HepG2 (cell line): Measurements from ENCODE around the gene PGAP3. TPM values are rescaled to one million over a fixed set of nuclear protein-coding genes. Genes with fewer than 3 reads are reported as not detected.
A peak's percentile ranks its signal among the peaks of the same experiment; 100 is the strongest.

Source experiments
- DR1 ChIP-seq: sonication (generic); formaldehyde crosslinking; IDR thresholded peaks from 2 replicates; pipeline ENCODE4 v1.8.0; 2021; ENCODE audit warnings: mild to moderate bottlenecking, missing genetic modification reagents, inconsistent platforms
- HOXA7 ChIP-seq: sonication (generic); formaldehyde crosslinking; IDR thresholded peaks from 2 replicates; pipeline ENCODE4 v1.8.1; 2022; ENCODE audit warnings: mild to moderate bottlenecking, missing genetic modification reagents, moderate library complexity
- PHF21A ChIP-seq: sonication (generic); formaldehyde crosslinking; IDR thresholded peaks from 2 replicates; pipeline ENCODE4 v1.5.0; 2020; ENCODE audit warnings: mild to moderate bottlenecking, missing genetic modification reagents
- SMAD3 ChIP-seq: sonication (generic); formaldehyde crosslinking; IDR thresholded peaks from 2 replicates; pipeline ENCODE4 v1.4.0; 2020; ENCODE audit warnings: missing genetic modification reagents
- ZKSCAN1 ChIP-seq: fragments of 150-350 bp; IDR thresholded peaks from 2 replicates; pipeline ENCODE4 v1.6.1; 2014; ENCODE audit warnings: low read length
- ZNF264 ChIP-seq: sonication (generic); formaldehyde crosslinking; IDR thresholded peaks from 2 replicates; pipeline ENCODE4 v1.4.0; 2020; ENCODE audit warnings: missing genetic modification reagents
- ZNF337 ChIP-seq: sonication (generic); formaldehyde crosslinking; IDR thresholded peaks from 2 replicates; pipeline ENCODE4 v1.5.1; 2020; ENCODE audit warnings: missing genetic modification reagents, low read depth, mild to moderate bottlenecking, borderline replicate concordance
- ZNF850 ChIP-seq: sonication (generic); formaldehyde crosslinking; conservative IDR thresholded peaks from 2 replicates; pipeline ENCODE4 v1.9.0; 2021; ENCODE audit warnings: mild to moderate bottlenecking, missing genetic modification reagents
- polyA plus RNA-seq, 8 experiments: library from polyadenylated mRNA; depleted of rRNA in 3 of 8; stranded (reverse) in 7 of 8; unstranded in 1 of 8; fragments of >200 nt; fragmentation: Illumina TruSeq in 4 of 8; extraction: Trizol in 4 of 8; gene quantifications; 2 replicates each; pipeline versions ENCODE4 v1.2.1 to v1.2.3, GENCODE V29; 2011 to 2016; ENCODE audit warnings: low read depth in 4 of 8, missing spikeins in 1 of 8, mixed read lengths in 1 of 8; ENCODE audit not compliant: insufficient read depth in 1 of 8
- total RNA-seq, 5 experiments: library from RNA; depleted of rRNA; stranded (reverse); fragments of >200 nt; fragmentation: Illumina TruSeq; extraction: Trizol; gene quantifications; 2 replicates each; pipeline ENCODE4 v1.2.3, GENCODE V29; 2016; ENCODE audit warnings: low read depth in 1 of 5
- TF ChIP-seq, protein P1 (sequence below): sonication (generic); formaldehyde crosslinking; IDR thresholded peaks from 2 replicates; pipeline ENCODE4 v1.4.0; 2020; ENCODE audit warnings: missing genetic modification reagents, borderline replicate concordance
- TF ChIP-seq, protein P2 (sequence below): sonication (generic); formaldehyde crosslinking; IDR thresholded peaks from 2 replicates; pipeline ENCODE4 v1.4.0; 2020; ENCODE audit warnings: missing genetic modification reagents, low read depth, mild to moderate bottlenecking, borderline replicate concordance
- TF ChIP-seq, protein P3 (sequence below): sonication (generic); formaldehyde crosslinking; IDR thresholded peaks from 2 replicates; pipeline ENCODE4 v1.5.0; 2020; ENCODE audit warnings: mild to moderate bottlenecking, missing genetic modification reagents

The PGAP3 gene
- total and polyA plus RNA-seq, 2 of the 13 experiments (the other 11 are each of a cell fraction or from before 2014, with no cell fraction given), result 11.9 to 14.6 TPM

DNA sequence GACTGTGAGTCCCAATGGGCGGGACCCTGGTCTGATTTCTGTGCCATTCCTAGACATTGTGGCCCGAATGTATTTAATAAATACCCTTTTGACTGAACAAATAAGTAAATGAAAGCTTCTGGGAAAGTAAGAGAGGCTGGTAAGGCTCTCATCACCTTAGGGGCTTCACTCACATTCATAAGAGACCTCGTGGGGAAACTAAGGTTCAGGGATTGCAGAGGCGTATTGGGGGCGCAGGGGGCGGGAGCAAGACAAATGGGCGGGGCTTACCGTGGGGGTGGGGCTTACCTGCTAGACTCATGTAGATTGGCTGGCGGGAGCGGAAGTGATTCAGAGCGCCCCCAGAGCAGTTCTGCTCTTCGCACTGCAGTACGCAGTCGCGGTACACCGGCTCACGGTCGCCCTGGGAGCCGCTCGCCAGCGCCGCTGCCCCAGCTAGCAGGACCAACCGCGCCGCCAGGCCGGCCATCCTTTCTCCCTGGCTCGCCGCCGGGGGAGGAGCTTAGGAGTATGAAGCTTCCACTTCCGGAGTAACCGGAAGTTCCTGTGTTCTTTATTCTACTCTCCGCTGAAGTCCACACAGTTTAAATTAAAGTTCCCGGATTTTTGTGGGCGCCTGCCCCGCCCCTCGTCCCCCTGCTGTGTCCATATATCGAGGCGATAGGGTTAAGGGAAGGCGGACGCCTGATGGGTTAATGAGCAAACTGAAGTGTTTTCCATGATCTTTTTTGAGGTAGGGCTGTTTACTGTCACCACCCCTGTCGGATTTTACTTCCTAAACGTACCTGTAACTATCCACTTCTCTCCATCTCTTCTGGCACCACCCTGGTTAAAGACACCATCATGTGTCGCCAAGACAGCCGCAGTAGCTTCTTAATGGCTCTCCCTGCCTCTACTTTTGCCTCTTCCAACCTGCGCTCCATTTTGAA, at the start of gene PGAP3 (continued):
- TF ChIP-seq, protein P1, sequence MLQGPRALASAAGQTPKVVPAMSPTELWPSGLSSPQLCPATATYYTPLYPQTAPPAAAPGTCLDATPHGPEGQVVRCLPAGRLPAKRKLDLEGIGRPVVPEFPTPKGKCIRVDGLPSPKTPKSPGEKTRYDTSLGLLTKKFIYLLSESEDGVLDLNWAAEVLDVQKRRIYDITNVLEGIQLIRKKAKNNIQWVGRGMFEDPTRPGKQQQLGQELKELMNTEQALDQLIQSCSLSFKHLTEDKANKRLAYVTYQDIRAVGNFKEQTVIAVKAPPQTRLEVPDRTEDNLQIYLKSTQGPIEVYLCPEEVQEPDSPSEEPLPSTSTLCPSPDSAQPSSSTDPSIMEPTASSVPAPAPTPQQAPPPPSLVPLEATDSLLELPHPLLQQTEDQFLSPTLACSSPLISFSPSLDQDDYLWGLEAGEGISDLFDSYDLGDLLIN, result peak; percentile 63; the same call in 1 of the 2 replicates
- TF ChIP-seq ZNF337 (CRISPR knock-in tag), result no peak; the same call in 1 of the 2 replicates
- TF ChIP-seq PHF21A (CRISPR knock-in tag), result peak; percentile 67
- no peak for TF ChIP-seq ZKSCAN1
- TF ChIP-seq, protein P2, sequence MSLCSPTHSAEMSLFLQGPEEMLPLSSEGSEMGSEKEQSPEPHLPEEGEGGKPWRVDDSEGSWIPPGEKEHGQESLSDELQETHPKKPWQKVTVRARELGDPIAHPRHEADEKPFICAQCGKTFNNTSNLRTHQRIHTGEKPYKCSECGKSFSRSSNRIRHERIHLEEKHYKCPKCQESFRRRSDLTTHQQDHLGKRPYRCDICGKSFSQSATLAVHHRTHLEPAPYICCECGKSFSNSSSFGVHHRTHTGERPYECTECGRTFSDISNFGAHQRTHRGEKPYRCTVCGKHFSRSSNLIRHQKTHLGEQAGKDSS, result 0 out of 2 replicates have a peak, but pooled peaks have one; percentile 24
- TF ChIP-seq SMAD3 (CRISPR knock-in tag), result 0 out of 2 replicates have a peak, but pooled peaks have one; percentile 65
- TF ChIP-seq, protein P3, sequence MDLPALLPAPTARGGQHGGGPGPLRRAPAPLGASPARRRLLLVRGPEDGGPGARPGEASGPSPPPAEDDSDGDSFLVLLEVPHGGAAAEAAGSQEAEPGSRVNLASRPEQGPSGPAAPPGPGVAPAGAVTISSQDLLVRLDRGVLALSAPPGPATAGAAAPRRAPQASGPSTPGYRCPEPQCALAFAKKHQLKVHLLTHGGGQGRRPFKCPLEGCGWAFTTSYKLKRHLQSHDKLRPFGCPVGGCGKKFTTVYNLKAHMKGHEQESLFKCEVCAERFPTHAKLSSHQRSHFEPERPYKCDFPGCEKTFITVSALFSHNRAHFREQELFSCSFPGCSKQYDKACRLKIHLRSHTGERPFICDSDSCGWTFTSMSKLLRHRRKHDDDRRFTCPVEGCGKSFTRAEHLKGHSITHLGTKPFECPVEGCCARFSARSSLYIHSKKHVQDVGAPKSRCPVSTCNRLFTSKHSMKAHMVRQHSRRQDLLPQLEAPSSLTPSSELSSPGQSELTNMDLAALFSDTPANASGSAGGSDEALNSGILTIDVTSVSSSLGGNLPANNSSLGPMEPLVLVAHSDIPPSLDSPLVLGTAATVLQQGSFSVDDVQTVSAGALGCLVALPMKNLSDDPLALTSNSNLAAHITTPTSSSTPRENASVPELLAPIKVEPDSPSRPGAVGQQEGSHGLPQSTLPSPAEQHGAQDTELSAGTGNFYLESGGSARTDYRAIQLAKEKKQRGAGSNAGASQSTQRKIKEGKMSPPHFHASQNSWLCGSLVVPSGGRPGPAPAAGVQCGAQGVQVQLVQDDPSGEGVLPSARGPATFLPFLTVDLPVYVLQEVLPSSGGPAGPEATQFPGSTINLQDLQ (CRISPR knock-in tag), result 0 out of 2 replicates have a peak, but pooled peaks have one; percentile 32
- peak; percentile 47; the same call in 1 of the 2 replicates for TF ChIP-seq DR1 (CRISPR knock-in tag)
- no peak for TF ChIP-seq ZNF850
- TF ChIP-seq ZNF264 (CRISPR knock-in tag), result peak; percentile 61; the same call in 1 of the 2 replicates
- no peak for TF ChIP-seq HOXA7 (CRISPR knock-in tag)
